Mucosa of descending colon (tissue), 3 donors: Measurements from ENCODE around the gene LEO1. TPM values are rescaled to one million over a fixed set of nuclear protein-coding genes. Genes with fewer than 3 reads are reported as not detected.

Source experiments
- ATAC-seq: fragments of 200-7000 bp; cut with Tn5 transposase; one replicate; pipeline ENCODE4 v1.9.1; 2020; ENCODE audit warnings: mild to moderate bottlenecking, moderate library complexity
- DNase-seq, 3 donors: peaks; one replicate each; pipeline ENCODE4 v3.0.0-alpha.2; 2020
- H3K36me3 ChIP-seq: fragments of 200-600 bp; one replicate; pipeline ENCODE4 v1.8.0; 2021; ENCODE audit warnings: low read depth, mild to moderate bottlenecking
- H3K4me1 ChIP-seq: fragments of 200-600 bp; one replicate; pipeline ENCODE4 v1.8.0; 2021; ENCODE audit warnings: low read depth, mild to moderate bottlenecking
- H3K4me3 ChIP-seq: fragments of 200-600 bp; one replicate; pipeline ENCODE4 v1.8.0; 2021; ENCODE audit warnings: mild to moderate bottlenecking
- H3K9me3 ChIP-seq: fragments of 200-600 bp; one replicate; pipeline ENCODE4 v1.8.0; 2021; ENCODE audit warnings: mild to moderate bottlenecking
- CTCF ChIP-seq: fragments of 200-600 bp; IDR thresholded peaks from one replicate; pipeline ENCODE4 v1.8.0; 2022; ENCODE audit warnings: antibody characterized with exemption, mild to moderate bottlenecking
- intact Hi-C, 2 donors: fragments of 100-400 bp; cut with DNase I in 1 of 2; cut with micrococcal nuclease in 1 of 2; formaldehyde crosslinking; loops; one replicate each; pipeline versions ENCODE4 v1.11.0 to v1.11.1; 2022; cut with DNase I, micrococcal nuclease
- total RNA-seq, 3 donors: library from RNA; stranded (reverse); fragmentation: NEBNext Ultra II Directional in 2 of 3; extraction: Animal tissue kit (Norgen Biotek cat#: 25700) in 2 of 3; gene quantifications; one replicate each; pipeline versions ENCODE4 v1.2.1 to v1.2.4, GENCODE V29; 2021 to 2023
- donor health status: DM: no; HTN: no; CAD: no; lungs with moderate emphysema.
- donor health status: DM: no; HTN: no; CAD: no.
- donor health status: DM: no; HTN: yes; CAD: no.

The LEO1 gene
- total RNA-seq, 3 donors from 2014 or later, result 21.3 to 26.6 (median 26.3) TPM

GRCh38 chr15:51973220-51973619, 1.6 kb upstream of the LEO1 start:
- intact Hi-C loops, result no loop called here
- H3K36me3 ChIP-seq, result no peaks in the 10 kb centered on the region
- ATAC-seq (no peak), DNase-seq (no peak)
- no peak for TF ChIP-seq CTCF
- peaks cover 8% of the 10 kb centered on the region for H3K4me1 ChIP-seq
- H3K4me3 ChIP-seq, result no peak overlapping the region
- no peaks in the 10 kb centered on the region for H3K9me3 ChIP-seq

GRCh38 chr15:51971032-51971374, 575 bp downstream of the LEO1 start:
- Histone ChIP-seq H3K9me3 (peaks cover 7% of the 10 kb centered on the region), H3K4me1 (peaks cover 8% of the 10 kb centered on the region), H3K4me3 (peak overlapping the region; percentile 85), H3K36me3 (no peaks in the 10 kb centered on the region)
- intact Hi-C loops, result no loop called here
- no peak for TF ChIP-seq CTCF
- DNase-seq (no peak), ATAC-seq (peak; percentile 13)

- no peak for TF ChIP-seq CTCF
- DNase-seq (no peak), ATAC-seq (no peak)
- H3K4me1 ChIP-seq, result peaks cover 8% of the 10 kb centered on the region
- H3K36me3 ChIP-seq, result no peaks in the 10 kb centered on the region
- intact Hi-C loops, result no loop called here
- H3K4me3 ChIP-seq, result no peak overlapping the region
- peaks cover 7% of the 10 kb centered on the region for H3K9me3 ChIP-seq
These were observed 1.3 kb downstream of the LEO1 start for GRCh38 chr15:51970132-51970817.

GRCh38 chr15:51969728-51970127, 1.9 kb downstream of the LEO1 start:
- ATAC-seq, result no peak
- intact Hi-C loops, result loop anchor here in 1 of 2 donors (10.0 kb wide), 1 partner anchor 115 kb away; no protein-coding TSS in a partner anchor
- DNase-seq, result no peak
- no peaks in the 10 kb centered on the region for H3K36me3 ChIP-seq
- no peak for TF ChIP-seq CTCF
- peaks cover 8% of the 10 kb centered on the region for H3K4me1 ChIP-seq
- no peak overlapping the region for H3K4me3 ChIP-seq
- peaks cover 7% of the 10 kb centered on the region for H3K9me3 ChIP-seq

GRCh38 chr15:51967583-51967982, 4.0 kb downstream of the LEO1 start:
- TF ChIP-seq CTCF, result no peak
- DNase-seq, result no peak
- H3K4me3 ChIP-seq, result no peak overlapping the region
- H3K9me3 ChIP-seq, result peaks cover 7% of the 10 kb centered on the region
- H3K36me3 ChIP-seq, result no peaks in the 10 kb centered on the region
- ATAC-seq, result no peak
- H3K4me1 ChIP-seq, result peaks cover 8% of the 10 kb centered on the region
- intact Hi-C loops, result loop anchor here in 1 of 2 donors (10.0 kb wide), 1 partner anchor 117 kb away; no protein-coding TSS in a partner anchor
